Naive thymus-derived CD4-positive, alpha-beta T cell (primary cell): ENCODE results near the gene RNF17. TPM values are rescaled to one million over a fixed set of nuclear protein-coding genes. Genes with fewer than 3 reads are reported as not detected.

ENCODE experiments used
- ATAC-seq: fragments of 150-1000 bp; cut with Tn5 transposase; 2 replicates; pipeline ENCODE4 v1.10.0; 2021; ENCODE audit warnings: mild to moderate bottlenecking, moderate library complexity
- CTCF ChIA-PET: fragments of 350-600 bp; sonication (Branson Sonifier 250); formaldehyde crosslinking; loops from one replicate; lab custom pipeline; 2021; ENCODE audit warnings: antibody characterized with exemption; lab: Charles Lee
- POLR2A ChIA-PET: fragments of 350-600 bp; sonication (Branson Sonifier 250); formaldehyde crosslinking; loops from one replicate; lab custom pipeline; 2021; ENCODE audit warnings: antibody characterized with exemption, inconsistent platforms; lab: Charles Lee
- DNase-seq, 9 donors: peaks; one replicate each; pipeline versions ENCODE4 v3.0.0 to v3.0.0-alpha.2; 2020 to 2022; ENCODE audit warnings: mixed read lengths in 1 of 9
- H3K27ac ChIP-seq: one replicate; pipeline ENCODE4 v1.7.0; 2013; ENCODE audit warnings: mild to moderate bottlenecking, low read depth, low read length, moderate library complexity
- H3K27me3 ChIP-seq, 2 donors: one replicate each; pipeline ENCODE4 v1.7.0; 2013; ENCODE audit warnings: low read length in 2 of 2, mild to moderate bottlenecking in 2 of 2, moderate library complexity in 2 of 2; ENCODE audit not compliant: control insufficient read depth in 2 of 2, insufficient read depth in 2 of 2
- H3K36me3 ChIP-seq, 3 experiments: 1 replicate in 2 of 3; 2 replicates in 1 of 3; pipeline ENCODE4 v1.7.0; 2013; ENCODE audit warnings: low read length in 3 of 3, mild to moderate bottlenecking in 3 of 3, moderate library complexity in 1 of 3; ENCODE audit not compliant: insufficient read depth in 3 of 3, control insufficient read depth in 2 of 3
- H3K4me1 ChIP-seq, 2 donors: one replicate each; pipeline ENCODE4 v1.7.0; 2013; ENCODE audit warnings: low read length in 2 of 2, mild to moderate bottlenecking in 2 of 2, moderate library complexity in 1 of 2; ENCODE audit not compliant: control insufficient read depth in 2 of 2, insufficient read depth in 2 of 2
- H3K4me3 ChIP-seq: 2 replicates; pipeline ENCODE4 v1.7.0; 2013; ENCODE audit warnings: mild to moderate bottlenecking, low read length
- H3K9me3 ChIP-seq, 3 experiments: 1 replicate in 2 of 3; 2 replicates in 1 of 3; pipeline ENCODE4 v1.7.0; 2013; ENCODE audit warnings: low read length in 3 of 3; ENCODE audit not compliant: control insufficient read depth in 2 of 3
- H3K27ac Mint-ChIP-seq, 9 donors: one replicate each; pipeline ENCODE4 v1.8.0; 2020 to 2022; ENCODE audit warnings: mixed read lengths in 9 of 9, mild to moderate bottlenecking in 8 of 9, moderate library complexity in 5 of 9, inconsistent platforms in 2 of 9
- H3K27me3 Mint-ChIP-seq, 5 donors: one replicate each; pipeline ENCODE4 v1.8.0; 2021 to 2022; ENCODE audit warnings: mixed read lengths in 5 of 5, mild to moderate bottlenecking in 1 of 5
- H3K36me3 Mint-ChIP-seq, 5 donors: one replicate each; pipeline ENCODE4 v1.8.0; 2020 to 2022; ENCODE audit warnings: mixed read lengths in 5 of 5, mild to moderate bottlenecking in 3 of 5, inconsistent platforms in 1 of 5
- H3K4me1 Mint-ChIP-seq, 7 donors: one replicate each; pipeline ENCODE4 v1.8.0; 2020 to 2022; ENCODE audit warnings: mixed read lengths in 7 of 7, mild to moderate bottlenecking in 3 of 7, inconsistent platforms in 1 of 7
- H3K4me3 Mint-ChIP-seq, 10 donors: one replicate each; pipeline ENCODE4 v1.8.0; 2020 to 2022; ENCODE audit warnings: mild to moderate bottlenecking in 10 of 10, mixed read lengths in 10 of 10, moderate library complexity in 6 of 10, inconsistent platforms in 2 of 10
- H3K9me3 Mint-ChIP-seq, 11 donors: one replicate each; pipeline ENCODE4 v1.8.0; 2020 to 2022; ENCODE audit warnings: mixed read lengths in 11 of 11, mild to moderate bottlenecking in 4 of 11, inconsistent platforms in 1 of 11, moderate library complexity in 1 of 11
- intact Hi-C, 2 donors: fragments of 100-400 bp; cut with micrococcal nuclease; formaldehyde crosslinking; loops; one replicate each; pipeline ENCODE4 v1.15.1; 2023
- polyA plus RNA-seq, 2 donors: library from polyadenylated mRNA; unstranded; fragments of 300-500 nt; fragmentation: Illumina TruSeq; gene quantifications; one replicate each; pipeline ENCODE4 v1.2.3, GENCODE V29; 2021
- total RNA-seq, 6 experiments: library from RNA in 5 of 6; stranded (reverse) in 5 of 6; gene quantifications; 1 replicate in 5 of 6; 2 replicates in 1 of 6; pipeline ENCODE4 v1.2.3 and lab custom pipeline; 2021 to 2026

RNF17 gene, protein sequence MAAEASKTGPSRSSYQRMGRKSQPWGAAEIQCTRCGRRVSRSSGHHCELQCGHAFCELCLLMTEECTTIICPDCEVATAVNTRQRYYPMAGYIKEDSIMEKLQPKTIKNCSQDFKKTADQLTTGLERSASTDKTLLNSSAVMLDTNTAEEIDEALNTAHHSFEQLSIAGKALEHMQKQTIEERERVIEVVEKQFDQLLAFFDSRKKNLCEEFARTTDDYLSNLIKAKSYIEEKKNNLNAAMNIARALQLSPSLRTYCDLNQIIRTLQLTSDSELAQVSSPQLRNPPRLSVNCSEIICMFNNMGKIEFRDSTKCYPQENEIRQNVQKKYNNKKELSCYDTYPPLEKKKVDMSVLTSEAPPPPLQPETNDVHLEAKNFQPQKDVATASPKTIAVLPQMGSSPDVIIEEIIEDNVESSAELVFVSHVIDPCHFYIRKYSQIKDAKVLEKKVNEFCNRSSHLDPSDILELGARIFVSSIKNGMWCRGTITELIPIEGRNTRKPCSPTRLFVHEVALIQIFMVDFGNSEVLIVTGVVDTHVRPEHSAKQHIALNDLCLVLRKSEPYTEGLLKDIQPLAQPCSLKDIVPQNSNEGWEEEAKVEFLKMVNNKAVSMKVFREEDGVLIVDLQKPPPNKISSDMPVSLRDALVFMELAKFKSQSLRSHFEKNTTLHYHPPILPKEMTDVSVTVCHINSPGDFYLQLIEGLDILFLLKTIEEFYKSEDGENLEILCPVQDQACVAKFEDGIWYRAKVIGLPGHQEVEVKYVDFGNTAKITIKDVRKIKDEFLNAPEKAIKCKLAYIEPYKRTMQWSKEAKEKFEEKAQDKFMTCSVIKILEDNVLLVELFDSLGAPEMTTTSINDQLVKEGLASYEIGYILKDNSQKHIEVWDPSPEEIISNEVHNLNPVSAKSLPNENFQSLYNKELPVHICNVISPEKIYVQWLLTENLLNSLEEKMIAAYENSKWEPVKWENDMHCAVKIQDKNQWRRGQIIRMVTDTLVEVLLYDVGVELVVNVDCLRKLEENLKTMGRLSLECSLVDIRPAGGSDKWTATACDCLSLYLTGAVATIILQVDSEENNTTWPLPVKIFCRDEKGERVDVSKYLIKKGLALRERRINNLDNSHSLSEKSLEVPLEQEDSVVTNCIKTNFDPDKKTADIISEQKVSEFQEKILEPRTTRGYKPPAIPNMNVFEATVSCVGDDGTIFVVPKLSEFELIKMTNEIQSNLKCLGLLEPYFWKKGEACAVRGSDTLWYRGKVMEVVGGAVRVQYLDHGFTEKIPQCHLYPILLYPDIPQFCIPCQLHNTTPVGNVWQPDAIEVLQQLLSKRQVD (N-terminal part only)
- total RNA-seq (1 to 10 TPM in 1 of 5 experiments, under 1 TPM in 1, not detected in 3; 0.24 to 1.1 TPM), polyA plus RNA-seq (under 1 TPM; 0.45 to 0.60 TPM), total RNA-seq (lab: John Stamatoyannopoulos, UW) (not detected)

DNA sequence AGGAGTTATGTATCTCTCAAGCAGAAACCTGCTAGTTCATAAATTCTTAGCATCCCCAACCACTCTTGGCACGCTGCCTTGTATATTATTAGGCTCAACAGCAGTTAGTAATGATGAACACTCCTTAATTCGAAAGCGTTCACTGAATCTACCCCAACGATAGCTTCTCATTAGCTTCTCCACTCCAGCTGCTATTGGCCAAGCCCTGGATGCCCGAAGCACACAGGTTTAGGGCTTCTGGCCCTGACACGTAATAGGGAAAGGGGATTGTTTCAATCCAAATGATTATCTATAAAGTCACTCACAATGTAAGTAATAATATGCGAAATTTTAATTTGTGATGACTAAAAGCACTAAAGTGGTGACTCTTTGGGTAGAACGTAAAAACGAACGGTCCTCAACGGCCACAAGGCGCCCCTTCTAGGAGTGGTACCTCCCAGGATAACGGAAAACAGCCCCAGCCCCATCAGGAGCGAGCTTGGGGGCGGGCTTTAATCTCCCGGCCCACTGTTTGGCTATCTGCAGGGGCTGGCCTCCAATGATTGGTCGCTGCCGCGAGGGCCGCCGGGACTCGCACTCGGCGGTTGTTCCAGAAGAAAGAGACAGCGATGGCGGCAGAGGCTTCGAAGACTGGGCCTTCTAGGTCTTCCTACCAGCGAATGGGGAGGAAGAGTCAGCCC lies at the start of gene RNF17:
TSS of gene RNF17 (plus strand) at position 574 of the 680 bp plus-strand sequence. CDS start at position 609, 35 bp downstream.
- ATAC-seq (peak; percentile 50), DNase-seq (no peak)
- no peaks in the 10 kb centered on the region for H3K4me1 ChIP-seq
- no peak within 1 kb of the TSS for H3K27ac Mint-ChIP-seq
- no peak within 1 kb of the TSS for H3K27ac ChIP-seq
- H3K27me3 ChIP-seq = no peaks in the 10 kb centered on the region
- ChIA-PET POLR2A (no interaction called here), CTCF (no interaction called here)
- no peaks in the 10 kb centered on the region for H3K4me1 Mint-ChIP-seq
- H3K9me3 Mint-ChIP-seq = no peaks in the 10 kb centered on the region
- H3K4me3 ChIP-seq = no peak within 1 kb of the TSS
- no peaks in the 10 kb centered on the region for H3K36me3 ChIP-seq
- H3K4me3 Mint-ChIP-seq = peak within 1 kb of the TSS in 1 of 10 donors; percentile 34
- H3K36me3 Mint-ChIP-seq = no peaks in the 10 kb centered on the region
- H3K27me3 Mint-ChIP-seq = peaks cover 0 to 14% (median 7%) of the 10 kb centered on the region in 5 donors
- no peaks in the 10 kb centered on the region for H3K9me3 ChIP-seq
- intact Hi-C loops = no loop called here

DNA sequence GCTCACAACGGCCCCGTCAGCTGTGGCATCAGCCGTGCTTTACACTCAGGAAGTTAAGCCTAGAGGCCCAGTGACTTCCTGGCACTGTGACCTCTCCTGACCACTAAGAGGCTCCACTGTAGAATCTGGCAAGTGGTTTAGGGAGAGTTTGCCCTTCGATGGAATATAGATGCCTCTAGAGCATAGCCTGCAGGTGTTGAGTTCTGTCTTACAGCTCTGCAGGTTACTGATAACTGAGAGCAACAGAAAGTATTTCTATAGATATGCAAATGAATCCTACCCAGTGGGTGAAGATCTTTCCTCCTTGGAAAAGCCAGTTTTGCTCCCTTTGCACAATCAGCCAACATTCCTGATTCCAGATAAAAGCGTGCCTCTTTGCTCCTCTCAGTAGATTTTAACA lies 48.0 kb upstream of the RNF17 start:
- POLR2A ChIA-PET = interaction anchor here (0.6 kb wide), 1 partner anchor 9 kb away, joined by 3 read pairs; no protein-coding TSS in a partner anchor
- DNase-seq = no peak
- peak overlapping the region in 1 of 9 donors; percentile 8 for H3K27ac Mint-ChIP-seq
- H3K4me1 Mint-ChIP-seq = peaks cover 0 to 8% (median 0%) of the 10 kb centered on the region in 7 donors
- no peaks in the 10 kb centered on the region for H3K4me1 ChIP-seq
- CTCF ChIA-PET = interaction anchor here (1.0 kb wide), 1 partner anchor 13 kb away, joined by 3 read pairs; no protein-coding TSS in a partner anchor
- no peak overlapping the region for H3K27ac ChIP-seq
- no peaks in the 10 kb centered on the region for H3K36me3 ChIP-seq
- no peaks in the 10 kb centered on the region for H3K9me3 ChIP-seq
- peaks cover 0 to 29% (median 4%) of the 10 kb centered on the region in 5 donors for H3K27me3 Mint-ChIP-seq
- H3K36me3 Mint-ChIP-seq = no peaks in the 10 kb centered on the region
- H3K27me3 ChIP-seq = no peaks in the 10 kb centered on the region
- no peak overlapping the region for H3K4me3 Mint-ChIP-seq
- ATAC-seq = no peak
- intact Hi-C loops = no loop called here
- no peaks in the 10 kb centered on the region for H3K9me3 Mint-ChIP-seq
- no peak overlapping the region for H3K4me3 ChIP-seq

DNA sequence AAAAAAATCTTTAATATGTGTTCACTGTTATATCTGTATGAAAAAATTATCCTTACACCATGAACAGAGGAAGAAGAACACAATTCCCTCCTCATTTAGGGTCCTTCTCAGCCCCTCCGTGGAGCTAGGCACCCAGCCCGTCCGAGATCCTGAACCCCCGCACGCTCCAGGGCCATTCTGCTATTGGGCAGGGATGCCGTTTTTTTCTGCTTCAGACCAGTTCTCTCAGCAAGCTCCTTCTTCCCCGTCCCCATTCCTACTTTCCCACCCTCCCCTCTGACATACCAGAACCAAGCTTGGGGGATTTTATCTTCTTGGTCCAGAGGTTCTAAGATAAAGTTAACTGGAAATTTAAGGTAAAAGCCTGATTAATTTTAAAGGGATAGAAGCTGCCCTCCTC lies 47.5 kb upstream of the RNF17 start:
- intact Hi-C loops = no loop called here
- Histone ChIP-seq H3K4me1 (no peaks in the 10 kb centered on the region), H3K36me3 (no peaks in the 10 kb centered on the region), H3K27me3 (no peaks in the 10 kb centered on the region), H3K27ac (no peak overlapping the region), H3K4me3 (no peak overlapping the region), H3K9me3 (no peaks in the 10 kb centered on the region)
- Mint-ChIP-seq H3K36me3 (no peaks in the 10 kb centered on the region), H3K27me3 (peaks cover 0 to 29% (median 4%) of the 10 kb centered on the region in 5 donors), H3K9me3 (no peaks in the 10 kb centered on the region), H3K4me3 (no peak overlapping the region), H3K27ac (no peak overlapping the region), H3K4me1 (peaks cover 0 to 6% (median 0%) of the 10 kb centered on the region in 7 donors)
- no peak for DNase-seq
- CTCF ChIA-PET = interaction anchor here (1.0 kb wide), 1 partner anchor 14 kb away, joined by 3 read pairs; no protein-coding TSS in a partner anchor
- no peak for ATAC-seq
- POLR2A ChIA-PET = interaction anchor here (0.6 kb wide), 1 partner anchor 9 kb away, joined by 3 read pairs; no protein-coding TSS in a partner anchor

DNA sequence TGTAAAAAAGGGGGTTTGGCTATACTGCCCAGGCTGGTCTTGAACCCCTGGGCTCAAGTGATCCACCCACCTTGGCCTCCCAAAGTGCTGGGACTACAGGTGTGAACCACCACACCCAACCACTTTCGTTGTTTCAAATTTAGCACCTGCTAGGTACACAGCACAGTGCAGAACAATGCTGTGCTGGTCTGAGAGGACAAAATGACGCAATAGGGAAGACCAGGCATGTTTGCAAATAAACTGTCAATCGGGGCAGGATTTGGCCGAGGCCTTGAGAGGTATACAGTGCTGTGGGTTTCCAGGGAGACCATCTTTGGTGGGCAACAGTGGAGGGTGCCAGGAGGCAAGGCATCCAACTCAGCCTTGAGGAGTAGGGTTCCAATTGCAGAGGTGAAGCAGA lies 46.8 kb upstream of the RNF17 start:
- H3K36me3 ChIP-seq = no peaks in the 10 kb centered on the region
- CTCF ChIA-PET = interaction anchor here (1.0 kb wide), 1 partner anchor 15 kb away, joined by 3 read pairs; no protein-coding TSS in a partner anchor
- DNase-seq (no peak), ATAC-seq (no peak)
- Mint-ChIP-seq H3K27me3 (peaks cover 0 to 34% (median 4%) of the 10 kb centered on the region in 5 donors), H3K36me3 (no peaks in the 10 kb centered on the region), H3K9me3 (no peaks in the 10 kb centered on the region), H3K4me3 (no peak overlapping the region), H3K27ac (no peak overlapping the region), H3K4me1 (peaks cover 0 to 4% (median 0%) of the 10 kb centered on the region in 7 donors)
- H3K4me1 ChIP-seq = no peaks in the 10 kb centered on the region
- intact Hi-C loops = no loop called here
- POLR2A ChIA-PET = no interaction called here
- no peak overlapping the region for H3K4me3 ChIP-seq
- H3K9me3 ChIP-seq = no peaks in the 10 kb centered on the region
- no peak overlapping the region for H3K27ac ChIP-seq
- no peaks in the 10 kb centered on the region for H3K27me3 ChIP-seq

DNA sequence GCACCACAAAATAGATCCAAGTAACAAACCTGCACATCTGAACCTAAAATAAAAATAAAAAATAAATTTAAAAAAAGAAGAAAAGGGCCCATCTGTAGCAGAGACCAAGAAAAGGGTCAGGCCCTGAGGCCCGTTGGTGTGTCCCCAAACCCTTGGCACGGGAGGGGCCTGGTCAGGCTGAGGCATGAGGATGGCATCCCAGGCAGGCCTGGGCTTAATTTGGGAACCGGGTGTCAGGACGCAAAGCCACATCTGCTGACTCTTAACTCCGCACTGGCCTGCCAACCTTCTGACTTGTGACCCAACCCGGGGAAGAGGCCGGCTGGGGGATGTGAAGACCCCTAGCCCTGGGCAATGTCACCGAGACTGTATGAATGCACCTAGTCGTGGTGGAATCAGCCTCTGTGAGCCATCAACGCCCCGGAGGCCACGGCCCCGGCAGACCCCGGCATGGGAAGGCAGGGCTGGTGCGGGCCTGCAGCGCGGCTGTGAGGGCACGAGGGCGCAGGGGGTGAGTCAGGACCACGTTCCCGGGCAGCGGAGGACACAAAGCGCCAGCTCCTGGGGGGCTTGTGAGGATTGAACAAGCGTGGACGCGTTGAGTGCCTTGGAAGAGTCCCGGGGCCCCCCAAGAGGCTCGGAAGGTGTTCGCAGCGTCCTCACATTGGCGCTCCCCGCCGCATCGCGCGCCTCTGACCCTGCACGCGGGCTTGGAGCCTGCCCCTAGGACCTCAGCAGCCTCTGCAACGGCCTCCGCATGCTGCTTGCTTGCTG lies 45.6 kb upstream of the RNF17 start:
- ChIA-PET CTCF (no interaction called here), POLR2A (no interaction called here)
- H3K36me3 ChIP-seq = no peaks in the 10 kb centered on the region
- no peaks in the 10 kb centered on the region for H3K36me3 Mint-ChIP-seq
- H3K27ac ChIP-seq = no peak overlapping the region
- H3K9me3 Mint-ChIP-seq = no peaks in the 10 kb centered on the region
- H3K4me3 Mint-ChIP-seq = no peak overlapping the region
- no peak for DNase-seq
- H3K9me3 ChIP-seq = no peaks in the 10 kb centered on the region
- no peak overlapping the region for H3K27ac Mint-ChIP-seq
- no peak overlapping the region for H3K4me3 ChIP-seq
- peaks cover 0 to 33% (median 4%) of the 10 kb centered on the region in 5 donors for H3K27me3 Mint-ChIP-seq
- ATAC-seq = no peak
- H3K4me1 Mint-ChIP-seq = peaks cover 0 to 4% (median 0%) of the 10 kb centered on the region in 7 donors
- H3K27me3 ChIP-seq = no peaks in the 10 kb centered on the region
- intact Hi-C loops = no loop called here
- no peaks in the 10 kb centered on the region for H3K4me1 ChIP-seq
